ENCODE data around the gene CCDC196.

- no peak for TF ChIP-seq CTCF (IDR thresholded peaks at IDR 0.05)
- no peak for TF ChIP-seq POLR2A (IDR thresholded peaks at IDR 0.05)
- no peak for TF ChIP-seq POLR2AphosphoS5 (IDR thresholded peaks at IDR 0.05)
Observed at GRCh38 chr14:66453469-66453868, 32.7 kb upstream of the CCDC196 start.

Data from gastroesophageal sphincter (tissue), 3 donors.